ENCODE results near the gene MST1.

The MST1 gene

GRCh38 chr3:49650177-49650576 lies 39.1 kb downstream of the MST1 start:
- intact Hi-C loops (cut with DNase I) = no loop called here
- no peak for DNase-seq

GRCh38 chr3:49649576-49649975 lies 39.7 kb downstream of the MST1 start:
- no peak for DNase-seq
- intact Hi-C loops (cut with DNase I) = no loop called here

GRCh38 chr3:49648354-49649019 lies 40.8 kb downstream of the MST1 start:
- intact Hi-C loops (cut with DNase I) = no loop called here
- DNase-seq = no peak

GRCh38 chr3:49647741-49648140 lies 41.5 kb downstream of the MST1 start:
- intact Hi-C loops (cut with DNase I) = no loop called here
- DNase-seq = peak in 1 of 42 donors; percentile 56

GRCh38 chr3:49646236-49646635 lies 43.0 kb downstream of the MST1 start:
- intact Hi-C loops (cut with DNase I) = no loop called here
- no peak for DNase-seq

- DNase-seq = no peak
- intact Hi-C loops (cut with DNase I) = no loop called here
These were observed 44.6 kb downstream of the MST1 start for GRCh38 chr3:49644684-49645083.

GRCh38 chr3:49642708-49643145 lies 46.5 kb downstream of the MST1 start:
- intact Hi-C loops (cut with DNase I) = no loop called here
- DNase-seq = no peak

- intact Hi-C loops (cut with DNase I) = no loop called here
- DNase-seq = no peak
These were observed 47.2 kb downstream of the MST1 start for GRCh38 chr3:49641921-49642707.

- intact Hi-C loops (cut with DNase I) = no loop called here
- peak in 11 of 42 donors; percentile 21 to 65 (median 42) for DNase-seq
These were observed 48.0 kb downstream of the MST1 start for GRCh38 chr3:49641292-49641691.

GRCh38 chr3:49639551-49639950 lies 49.7 kb downstream of the MST1 start:
- no peak for DNase-seq
- intact Hi-C loops (cut with DNase I) = no loop called here

GRCh38 chr3:49638445-49638844 lies 50.8 kb downstream of the MST1 start:
- intact Hi-C loops (cut with DNase I) = no loop called here
- peak; percentile 41 to 93 (median 76) for DNase-seq

GRCh38 chr3:49636883-49637609 lies 52.2 kb downstream of the MST1 start:
- intact Hi-C loops (cut with DNase I) = no loop called here
- peak in 38 of 42 donors; percentile 26 to 91 (median 62) for DNase-seq

GRCh38 chr3:49634736-49635135 lies 54.5 kb downstream of the MST1 start:
- peak in 1 of 42 donors; percentile 5 for DNase-seq
- intact Hi-C loops (cut with DNase I) = no loop called here
